IPS-18c (cell line): ENCODE data around the gene KHNYN.
"Not testable (repeated sequence)": the region's sequence is repeated elsewhere in the genome, so short reads cannot be mapped to it uniquely, and the experiment has no call there.

Experiments used
- H3K4me3 ChIP-seq: 2 replicates; pipeline ENCODE4 v1.7.0; 2013; ENCODE audit warnings: low read depth, mild to moderate bottlenecking, low read length, moderate library complexity; ENCODE audit not compliant: insufficient read depth
- H3K9me3 ChIP-seq: one replicate; pipeline ENCODE4 v1.6.1; 2013; ENCODE audit warnings: mild to moderate bottlenecking, low read length, moderate library complexity; ENCODE audit not compliant: control insufficient read depth, insufficient read depth

The KHNYN gene

GRCh38 chr14:24481622-24482324 is 52.0 kb downstream of the KHNYN start:
- H3K4me3 ChIP-seq: no peak overlapping the region
- H3K9me3 ChIP-seq: peaks cover 2% of the 10 kb centered on the region

GRCh38 chr14:24482699-24483303 is 53.0 kb downstream of the KHNYN start:
- H3K4me3 ChIP-seq, H3K9me3 ChIP-seq: not testable (repeated sequence)

- Histone ChIP-seq H3K9me3 (no peaks in the 10 kb centered on the region), H3K4me3 (no peak overlapping the region)
Observed at GRCh38 chr14:24483604-24484252, 54.0 kb downstream of the KHNYN start.
